Kidney epithelial cell (primary cell): ENCODE results near the gene ELL. TPM values are rescaled to one million over a fixed set of nuclear protein-coding genes. Genes with fewer than 3 reads are reported as not detected.

Experiments used
- DNase-seq: peaks from one replicate; pipeline ENCODE4 v3.0.0-alpha.2; 2010; ENCODE audit warnings: low read depth
- H3K27me3 ChIP-seq: 2 replicates; pipeline ENCODE4 v1.6.0; 2011; ENCODE audit warnings: low read length; ENCODE audit not compliant: control insufficient read depth, insufficient read depth
- H3K36me3 ChIP-seq: 2 replicates; pipeline ENCODE4 v1.5.1; 2011; ENCODE audit warnings: low read length; ENCODE audit not compliant: control insufficient read depth, insufficient read depth
- H3K4me3 ChIP-seq: 2 replicates; pipeline ENCODE4 v1.5.1; 2011; ENCODE audit warnings: low read depth, mild to moderate bottlenecking, control low read depth, low read length
- total RNA-seq: library from RNA; depleted of rRNA; stranded (reverse); fragments of >200 nt; gene quantifications from 2 replicates; pipeline ENCODE4 v1.2.3, GENCODE V29; 2015
- TF ChIP-seq, protein P1 (sequence below): IDR thresholded peaks from 2 replicates; pipeline ENCODE4 v1.5.1; 2011; ENCODE audit warnings: mild to moderate bottlenecking, moderate library complexity, low read length, control low read depth, inconsistent platforms; ENCODE audit not compliant: insufficient read depth, poor library complexity, severe bottlenecking

ELL gene
- total RNA-seq, 1 donor from 2014 or later: 13.1 TPM

DNA sequence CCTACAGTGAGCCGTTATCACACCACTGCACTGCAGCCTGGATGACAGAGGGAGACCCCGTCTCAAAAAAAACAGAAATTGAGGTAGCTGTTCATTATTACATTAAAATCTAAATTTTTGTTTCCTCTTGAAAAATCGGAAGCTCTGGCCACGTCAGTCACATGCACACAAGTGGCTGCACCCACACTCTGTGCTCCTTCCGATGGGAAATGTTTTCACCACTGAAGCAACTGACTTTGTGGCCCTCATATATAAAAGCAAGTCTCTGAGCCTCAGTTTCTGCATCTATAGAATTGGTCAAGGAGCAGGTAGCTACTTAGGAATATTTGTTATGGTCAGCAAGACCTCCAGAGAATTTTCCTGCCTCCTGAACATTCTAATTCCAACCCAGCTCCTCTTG is 128.9 kb downstream of the ELL start:
- Histone ChIP-seq H3K27me3 (peaks cover 13% of the 10 kb centered on the region), H3K36me3 (peaks cover 4% of the 10 kb centered on the region), H3K4me3 (no peak overlapping the region)
- TF ChIP-seq, protein P1, sequence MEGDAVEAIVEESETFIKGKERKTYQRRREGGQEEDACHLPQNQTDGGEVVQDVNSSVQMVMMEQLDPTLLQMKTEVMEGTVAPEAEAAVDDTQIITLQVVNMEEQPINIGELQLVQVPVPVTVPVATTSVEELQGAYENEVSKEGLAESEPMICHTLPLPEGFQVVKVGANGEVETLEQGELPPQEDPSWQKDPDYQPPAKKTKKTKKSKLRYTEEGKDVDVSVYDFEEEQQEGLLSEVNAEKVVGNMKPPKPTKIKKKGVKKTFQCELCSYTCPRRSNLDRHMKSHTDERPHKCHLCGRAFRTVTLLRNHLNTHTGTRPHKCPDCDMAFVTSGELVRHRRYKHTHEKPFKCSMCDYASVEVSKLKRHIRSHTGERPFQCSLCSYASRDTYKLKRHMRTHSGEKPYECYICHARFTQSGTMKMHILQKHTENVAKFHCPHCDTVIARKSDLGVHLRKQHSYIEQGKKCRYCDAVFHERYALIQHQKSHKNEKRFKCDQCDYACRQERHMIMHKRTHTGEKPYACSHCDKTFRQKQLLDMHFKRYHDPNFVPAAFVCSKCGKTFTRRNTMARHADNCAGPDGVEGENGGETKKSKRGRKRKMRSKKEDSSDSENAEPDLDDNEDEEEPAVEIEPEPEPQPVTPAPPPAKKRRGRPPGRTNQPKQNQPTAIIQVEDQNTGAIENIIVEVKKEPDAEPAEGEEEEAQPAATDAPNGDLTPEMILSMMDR: no peak
- no peak for DNase-seq

Other genes with a start within 250 kb of the ELL start
- 0.13 and 0.21 TPM in 2 replicates for gene IQCN, start 247.6 kb downstream of the ELL start, total RNA-seq
- 253 and 262 TPM in 2 replicates for gene JUND, start 240.4 kb downstream of the ELL start, total RNA-seq
- gene LSM4, start 199.0 kb downstream of the ELL start, total RNA-seq: 333 and 367 TPM in 2 replicates
- 28.8 and 34.4 TPM in 2 replicates for gene PGPEP1, start 181.5 kb downstream of the ELL start, total RNA-seq
- gene GDF15, start 135.9 kb downstream of the ELL start, total RNA-seq: 637 and 822 TPM in 2 replicates
- 0.08 and 0.14 TPM in 2 replicates for gene LRRC25, start 124.4 kb downstream of the ELL start, total RNA-seq
- gene SSBP4, start 102.7 kb downstream of the ELL start, total RNA-seq: 92.6 and 96.2 TPM in 2 replicates
- gene ISYNA1, start 83.9 kb downstream of the ELL start, total RNA-seq: 53.9 and 59.5 TPM in 2 replicates
- gene FKBP8, start 21.5 kb upstream of the ELL start, total RNA-seq: 253 and 291 TPM in 2 replicates
- gene KXD1, start 35.8 kb upstream of the ELL start, total RNA-seq: 121 and 172 TPM in 2 replicates
- gene UBA52, start 49.8 kb upstream of the ELL start, total RNA-seq: 859 and 990 TPM in 2 replicates
- gene REX1BD, start 66.7 kb upstream of the ELL start, total RNA-seq: 119 and 136 TPM in 2 replicates
- gene CRLF1, start 84.7 kb upstream of the ELL start, total RNA-seq: 16.5 and 30.1 TPM in 2 replicates
- gene TMEM59L, start 90.8 kb upstream of the ELL start, total RNA-seq: 3.8 and 6.5 TPM in 2 replicates
- gene KLHL26, start 115.0 kb upstream of the ELL start, total RNA-seq: 7.5 and 9.6 TPM in 2 replicates
- 2.3 and 5.5 TPM in 2 replicates for gene CRTC1, start 161.6 kb upstream of the ELL start, total RNA-seq